Mesodermal cell (in vitro differentiated cells): ENCODE measurements around the gene VWA8.
A peak's percentile ranks its signal among the peaks of the same experiment; 100 is the strongest.
"Not testable (repeated sequence)": the region's sequence is repeated elsewhere in the genome, so short reads cannot be mapped to it uniquely, and the experiment has no call there.

Experiments
- H3K27ac ChIP-seq: 2 replicates; pipeline ENCODE4 v1.7.0; 2013; ENCODE audit warnings: mild to moderate bottlenecking, low read depth, low read length, moderate library complexity; ENCODE audit not compliant: severe bottlenecking
- H3K36me3 ChIP-seq: 2 replicates; pipeline ENCODE4 v1.7.1; 2013; ENCODE audit warnings: mild to moderate bottlenecking, low read length, moderate library complexity; ENCODE audit not compliant: control insufficient read depth, insufficient read depth
- H3K4me1 ChIP-seq: one replicate; pipeline ENCODE4 v1.7.1; 2013; ENCODE audit warnings: mild to moderate bottlenecking, low read length; ENCODE audit not compliant: insufficient read depth, control insufficient read depth, poor library complexity, severe bottlenecking
- H3K4me3 ChIP-seq: 2 replicates; pipeline ENCODE4 v1.7.0; 2013; ENCODE audit warnings: low read length, control low read depth, mild to moderate bottlenecking; ENCODE audit not compliant: insufficient read depth, poor library complexity, severe bottlenecking; ENCODE audit errors: extremely low read depth
- H3K9me3 ChIP-seq: 2 replicates; pipeline ENCODE4 v1.7.1; 2013; ENCODE audit warnings: mild to moderate bottlenecking, low read length, moderate library complexity; ENCODE audit not compliant: control insufficient read depth
- WGBS, 2 experiments: methylation state at CpG; one replicate each; pipeline ENCODE4 v1.1.5; 2013; ENCODE audit warnings: missing lambda C conversion rate in 2 of 2; ENCODE audit not compliant: insufficient coverage in 2 of 2; 5-methylcytosine and 5-hydroxymethylcytosine counted together

The VWA8 gene

GRCh38 chr13:41649659-41650058, 311.2 kb downstream of the VWA8 start:
- Histone ChIP-seq H3K4me1 (peaks cover 54% of the 10 kb centered on the region), H3K9me3 (no peaks in the 10 kb centered on the region), H3K36me3 (no peaks in the 10 kb centered on the region), H3K27ac (no peak overlapping the region), H3K4me3 (no peak overlapping the region)
- WGBS, 2 experiments = 67% methylated on average over 1 of the region's 3 CpGs; no CpG with 5 or more reads in 1 of the 2 experiments

DNA sequence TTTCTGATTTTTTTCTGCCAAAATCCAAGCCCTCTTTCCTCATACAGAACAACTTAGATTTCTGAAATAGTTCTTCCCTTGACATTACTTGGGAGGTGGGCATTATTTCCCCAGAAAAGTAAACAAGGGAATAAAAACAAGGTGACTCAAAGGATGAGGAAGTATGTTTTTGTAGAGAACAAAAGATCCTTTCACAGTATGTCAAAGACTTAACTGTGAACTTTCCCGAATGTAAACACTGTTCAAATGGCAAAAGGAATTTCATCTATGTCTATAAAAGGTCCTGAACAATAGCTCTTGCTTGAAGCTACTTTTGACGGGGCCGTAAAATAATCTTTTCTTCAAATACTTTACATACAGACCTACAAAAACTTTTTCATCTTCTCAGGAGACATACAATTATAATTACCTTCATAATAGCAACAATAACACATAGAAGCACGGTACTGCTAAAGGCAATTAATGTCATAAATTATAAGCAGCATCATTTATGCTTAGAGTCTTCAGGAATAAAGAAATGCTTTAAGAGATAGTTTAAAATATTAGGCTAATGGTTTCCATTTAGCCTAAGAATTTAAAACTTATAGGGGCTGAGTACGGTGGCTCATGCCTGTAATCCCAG, 312.5 kb downstream of the VWA8 start:
- H3K4me1 ChIP-seq = peaks cover 57% of the 10 kb centered on the region
- H3K9me3 ChIP-seq = no peaks in the 10 kb centered on the region
- WGBS, 2 experiments = 76 to 80% methylated on average over 3 to 4 of the region's 5 CpGs
- no peak overlapping the region for H3K4me3 ChIP-seq
- H3K36me3 ChIP-seq = no peaks in the 10 kb centered on the region
- peak overlapping the region; percentile 85 for H3K27ac ChIP-seq

DNA sequence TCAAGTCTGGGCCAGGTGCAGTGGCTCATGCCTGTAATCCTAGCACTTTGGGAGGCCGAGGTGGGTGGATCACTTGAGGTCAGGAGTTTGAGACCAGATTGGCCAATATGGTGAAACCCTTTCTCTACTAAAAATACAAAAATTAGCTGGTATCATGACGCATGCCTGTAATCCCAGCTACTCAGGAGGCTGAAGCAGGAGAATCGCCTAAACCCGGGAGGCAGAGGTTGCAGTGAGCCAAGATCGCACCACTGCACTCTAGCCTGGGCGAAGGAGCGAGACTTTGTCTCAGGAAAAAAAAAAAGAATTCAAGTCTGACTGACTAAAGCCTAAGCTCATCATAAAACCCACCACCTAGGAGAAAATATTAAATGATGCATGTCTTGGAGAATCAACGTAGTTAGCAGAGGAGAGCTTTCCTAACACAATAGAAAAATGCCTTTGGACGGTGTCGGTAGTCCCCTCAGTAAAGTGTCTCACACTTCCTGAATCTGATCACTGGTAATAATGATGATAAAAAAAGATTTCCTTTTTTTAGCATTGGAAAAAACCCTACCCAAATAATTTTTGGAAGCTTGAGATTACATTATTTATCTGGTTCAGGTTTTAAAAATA, 313.1 kb downstream of the VWA8 start:
- H3K4me3 ChIP-seq, H3K36me3 ChIP-seq, H3K9me3 ChIP-seq: not testable (repeated sequence)
- peaks cover 57% of the 10 kb centered on the region for H3K4me1 ChIP-seq
- WGBS, 2 experiments = 78 to 90% methylated on average over 3 to 4 of the region's 10 CpGs
- H3K27ac ChIP-seq = peak overlapping the region; percentile 85

GRCh38 chr13:41645331-41645730, 315.6 kb downstream of the VWA8 start:
- Histone ChIP-seq H3K27ac (no peak overlapping the region), H3K9me3 (no peaks in the 10 kb centered on the region), H3K4me1 (peaks cover 53% of the 10 kb centered on the region), H3K4me3 (no peak overlapping the region), H3K36me3 (no peaks in the 10 kb centered on the region)
- WGBS, 2 experiments = 59 to 100% methylated on average over 1 to 3 of the region's 4 CpGs

DNA sequence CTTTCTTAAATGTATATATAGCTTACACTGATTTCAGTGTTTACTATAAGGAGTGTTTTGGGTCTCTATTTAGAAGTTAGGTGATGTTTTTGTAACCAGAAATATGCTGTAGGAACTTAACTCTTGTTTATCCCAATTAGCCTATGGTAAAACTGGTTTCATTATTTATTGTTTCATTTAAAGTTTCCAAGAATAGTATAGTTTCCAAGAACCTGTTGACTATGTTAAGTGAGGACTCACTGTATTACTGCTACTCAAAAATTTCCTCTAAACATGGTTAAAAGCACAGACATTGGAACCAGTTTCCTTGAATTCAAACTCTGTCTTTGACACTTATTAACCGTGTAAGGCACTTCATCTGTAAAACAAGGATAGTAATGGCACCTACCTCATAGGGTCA, 316.2 kb downstream of the VWA8 start:
- Histone ChIP-seq H3K9me3 (no peaks in the 10 kb centered on the region), H3K36me3 (no peaks in the 10 kb centered on the region), H3K4me3 (no peak overlapping the region), H3K27ac (no peak overlapping the region), H3K4me1 (peaks cover 53% of the 10 kb centered on the region)
- WGBS, 2 experiments = no CpG with 5 or more reads among the region's 1 CpG

DNA sequence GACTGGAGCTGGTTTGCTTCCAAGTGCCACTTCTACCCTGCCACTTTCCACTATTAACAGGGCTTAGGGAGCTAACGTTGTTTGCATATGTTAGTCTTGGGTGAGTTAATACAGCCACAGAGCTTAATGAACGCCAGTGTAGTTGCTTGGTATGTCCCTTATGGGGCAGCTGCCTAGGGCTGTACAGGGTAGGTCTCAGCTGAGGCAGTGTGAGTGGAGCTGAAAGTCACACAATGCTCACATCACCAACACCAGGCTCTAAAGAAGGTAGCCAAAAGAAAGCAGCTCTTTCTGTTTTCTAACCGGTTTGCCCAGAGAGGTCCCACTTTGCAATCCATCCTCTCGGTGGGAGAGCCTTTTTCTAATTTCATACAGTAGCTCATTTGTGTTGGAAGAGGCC, 317.4 kb downstream of the VWA8 start:
- 88% methylated on average over 2 of the region's 4 CpGs; no CpG with 5 or more reads in 1 of the 2 experiments for WGBS, 2 experiments
- Histone ChIP-seq H3K4me3 (no peak overlapping the region), H3K36me3 (no peaks in the 10 kb centered on the region), H3K27ac (no peak overlapping the region), H3K4me1 (peaks cover 47% of the 10 kb centered on the region), H3K9me3 (no peaks in the 10 kb centered on the region)

DNA sequence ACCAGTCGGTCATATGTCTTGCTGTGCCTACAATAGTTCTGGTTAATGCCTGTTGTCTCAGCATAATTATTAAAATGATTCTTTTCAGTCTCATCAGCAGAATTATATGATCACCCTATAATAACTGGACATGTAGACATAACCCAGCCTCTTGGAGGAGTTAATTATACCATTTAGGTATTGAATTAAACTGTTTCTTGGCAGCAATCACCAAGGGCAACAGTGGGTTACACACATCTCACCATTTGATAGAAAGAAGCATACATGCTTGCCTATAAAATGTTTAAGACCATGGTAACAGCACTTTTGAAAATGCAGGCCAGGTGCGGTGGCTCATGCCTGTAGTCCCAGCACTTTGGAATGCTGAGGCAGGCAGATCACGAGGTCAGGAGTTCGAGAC, 318.9 kb downstream of the VWA8 start:
- Histone ChIP-seq H3K27ac (no peak overlapping the region), H3K4me3 (no peak overlapping the region), H3K4me1 (peaks cover 39% of the 10 kb centered on the region), H3K36me3 (no peaks in the 10 kb centered on the region), H3K9me3 (no peaks in the 10 kb centered on the region)
- WGBS, 2 experiments = 87 to 100% methylated on average over 1 to 3 of the region's 4 CpGs

DNA sequence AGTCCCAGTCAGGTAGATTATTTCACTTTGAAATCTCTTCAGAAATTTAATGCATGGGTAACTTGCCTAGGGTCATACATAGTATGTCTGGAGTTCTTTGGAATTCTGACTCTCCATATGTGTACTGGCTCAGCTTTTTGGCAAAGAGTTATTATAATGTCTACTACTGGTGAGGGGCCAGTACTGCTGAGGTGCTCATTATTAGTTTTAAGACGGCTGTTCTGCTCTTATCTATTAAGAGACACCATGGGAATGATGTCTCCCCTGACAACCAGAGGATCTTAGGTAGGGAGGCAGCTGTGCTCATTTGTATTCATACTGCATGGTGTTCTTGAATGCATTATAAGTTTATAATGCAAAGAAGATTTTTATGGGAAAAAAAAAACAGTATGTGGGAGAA, 319.5 kb downstream of the VWA8 start:
- 60% methylated on average over 1 of the region's 1 CpG; no CpG with 5 or more reads in 1 of the 2 experiments for WGBS, 2 experiments
- Histone ChIP-seq H3K27ac (no peak overlapping the region), H3K4me1 (peaks cover 36% of the 10 kb centered on the region)

GRCh38 chr13:41639955-41640780, 320.7 kb downstream of the VWA8 start:
- Histone ChIP-seq H3K4me3 (no peak overlapping the region), H3K27ac (peak overlapping the region; percentile 50), H3K36me3 (no peaks in the 10 kb centered on the region), H3K4me1 (peaks cover 31% of the 10 kb centered on the region), H3K9me3 (no peaks in the 10 kb centered on the region)
- WGBS, 2 experiments = 84% methylated on average over 3 of the region's 4 CpGs; no CpG with 5 or more reads in 1 of the 2 experiments

More for the DNA sequence above, 319.5 kb downstream of the VWA8 start:
- Histone ChIP-seq H3K36me3 (no peaks in the 10 kb centered on the region), H3K4me3 (no peak overlapping the region), H3K9me3 (no peaks in the 10 kb centered on the region)

DNA sequence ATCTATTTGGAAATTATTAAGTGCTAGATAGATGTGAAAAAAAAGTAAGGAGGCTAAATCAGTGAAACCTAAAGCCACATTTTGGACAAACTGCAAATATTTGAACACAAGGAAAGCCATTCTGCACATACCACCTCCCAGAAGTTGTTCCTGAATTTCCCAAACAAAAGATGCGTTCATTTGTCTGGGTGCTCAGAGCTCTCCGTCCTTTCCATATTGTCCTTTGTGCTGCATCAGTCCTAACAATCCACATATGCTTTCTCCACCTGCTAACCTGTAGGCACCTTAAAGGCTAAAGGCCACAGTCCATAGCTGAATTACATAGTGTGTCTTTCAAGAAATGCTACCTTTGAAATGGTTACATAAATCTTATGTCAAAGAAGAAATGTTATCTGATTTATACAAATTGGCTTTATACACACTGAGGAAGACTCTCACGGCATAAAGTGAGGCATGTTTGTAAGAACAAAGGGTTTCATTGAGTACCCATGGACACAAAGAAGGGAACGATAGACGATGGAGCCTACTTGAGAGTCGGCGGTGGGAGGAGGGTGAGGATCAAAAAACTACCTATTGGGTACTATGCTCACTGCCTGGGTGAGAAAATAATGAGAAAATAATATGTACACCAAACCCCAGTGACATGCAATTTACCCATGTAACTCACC, 321.5 kb downstream of the VWA8 start:
- H3K27ac ChIP-seq = no peak overlapping the region
- H3K9me3 ChIP-seq = no peaks in the 10 kb centered on the region
- WGBS, 2 experiments = 99 to 100% methylated on average over 3 to 7 of the region's 7 CpGs
- no peaks in the 10 kb centered on the region for H3K36me3 ChIP-seq
- H3K4me3 ChIP-seq = no peak overlapping the region
- peaks cover 31% of the 10 kb centered on the region for H3K4me1 ChIP-seq
